H1 (cell line): ENCODE data around the gene SBK1.

Experiments used
- CTCF ChIP-seq, 3 experiments: IDR thresholded peaks; 1 replicate in 2 of 3; 2 replicates in 1 of 3; pipeline versions ENCODE4 v1.5.1 to v1.6.1; 2011; ENCODE audit warnings: low read length in 3 of 3, mild to moderate bottlenecking in 3 of 3, inconsistent platforms in 2 of 3, low read depth in 1 of 3, moderate library complexity in 1 of 3; ENCODE audit not compliant: insufficient read depth in 1 of 3; ENCODE audit errors: control extremely low read depth in 1 of 3
- GABPA ChIP-seq: IDR thresholded peaks from 2 replicates; pipeline ENCODE4 v1.6.1; 2011; ENCODE audit warnings: mild to moderate bottlenecking, low read length, moderate library complexity, borderline replicate concordance; ENCODE audit not compliant: insufficient read depth

- TF ChIP-seq CTCF (IDR thresholded peaks at IDR 0.05; ENCODE audit: control extremely low read depth in 1 of 3, insufficient read depth in 1 of 3, low read depth in 1 of 3, low read length in 3 of 3) = no peak
- TF ChIP-seq GABPA = no peak
Measured at GRCh38 chr16:28304214-28304613, 11.9 kb downstream of the SBK1 start.
